M059J (cell line): ENCODE results near the gene SPP1. TPM values are rescaled to one million over a fixed set of nuclear protein-coding genes. Genes with fewer than 3 reads are reported as not detected.
"Not testable (repeated sequence)": the region's sequence is repeated elsewhere in the genome, so short reads cannot be mapped to it uniquely, and the experiment has no call there.

Source experiments
- DNase-seq: peaks from one replicate; pipeline ENCODE4 v3.0.0-alpha.2; 2012; ENCODE audit warnings: low read depth
- total RNA-seq: library from RNA; depleted of rRNA; stranded (reverse); fragments of >200 nt; shearing (Covaris generic); gene quantifications from 2 replicates; pipeline ENCODE4 v1.2.3, GENCODE V29; 2014; rRNA removed

The SPP1 gene
- total RNA-seq = 6.1 and 6.4 TPM in 2 replicates

DNA sequence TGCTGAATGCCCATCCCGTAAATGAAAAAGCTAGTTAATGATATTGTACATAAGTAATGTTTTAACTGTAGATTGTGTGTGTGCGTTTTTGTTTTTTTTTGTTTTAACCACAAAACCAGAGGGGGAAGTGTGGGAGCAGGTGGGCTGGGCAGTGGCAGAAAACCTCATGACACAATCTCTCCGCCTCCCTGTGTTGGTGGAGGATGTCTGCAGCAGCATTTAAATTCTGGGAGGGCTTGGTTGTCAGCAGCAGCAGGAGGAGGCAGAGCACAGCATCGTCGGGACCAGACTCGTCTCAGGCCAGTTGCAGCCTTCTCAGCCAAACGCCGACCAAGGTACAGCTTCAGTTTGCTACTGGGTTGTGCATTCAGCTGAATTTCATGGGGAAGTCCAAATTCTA is at the start of gene SPP1:
TSS of gene SPP1 (plus strand) at position 249 of the 400 bp plus-strand sequence. CDS start 1,182 bp downstream, outside the sequence.
- DNase-seq = peak; percentile 55

DNA sequence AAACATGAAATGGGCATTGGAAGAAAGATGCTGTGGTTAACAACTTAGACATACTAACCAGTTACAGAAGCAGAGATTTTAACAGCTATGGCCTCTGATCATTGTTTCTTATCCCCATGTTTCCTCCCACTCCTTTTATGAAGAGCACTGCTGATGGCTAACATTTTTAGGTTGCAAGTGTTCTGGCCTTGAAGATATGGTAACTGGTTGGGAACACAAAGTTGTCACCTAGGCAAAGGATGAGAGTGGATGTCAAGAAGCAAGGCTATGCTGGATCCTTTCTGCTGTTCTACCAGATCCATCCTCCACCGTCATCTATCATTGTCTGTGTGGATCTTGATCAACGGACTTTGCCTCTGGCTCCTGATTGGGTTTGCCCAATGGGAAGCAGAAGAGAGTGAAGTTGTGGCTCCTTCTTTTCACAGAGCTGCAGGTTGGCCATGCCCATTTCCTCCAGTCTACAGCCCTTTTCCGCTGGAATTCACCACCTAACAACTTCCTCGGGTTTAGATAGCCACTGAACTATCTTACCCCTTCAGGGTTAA is 48.9 kb upstream of the SPP1 start:
- no peak for DNase-seq

DNA sequence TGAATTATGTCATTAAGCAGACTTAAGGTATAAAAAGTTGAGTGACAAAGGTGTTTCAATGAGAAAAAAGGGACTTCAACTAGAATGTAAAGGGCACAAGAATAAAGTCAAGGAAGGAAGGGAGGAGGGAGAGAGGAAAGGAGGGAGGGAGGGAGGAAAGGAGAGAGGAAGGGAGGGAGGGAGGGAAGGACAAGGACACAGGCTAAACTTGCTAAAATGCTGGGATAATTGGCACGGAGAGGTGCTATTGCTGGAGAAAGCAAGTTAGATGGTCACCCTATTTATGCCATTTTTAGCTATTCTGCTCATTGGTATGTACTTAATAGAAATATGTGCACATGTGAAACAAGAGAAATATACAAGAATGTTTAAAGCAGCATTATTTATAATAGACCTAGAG is 44.9 kb upstream of the SPP1 start:
- no peak for DNase-seq

DNA sequence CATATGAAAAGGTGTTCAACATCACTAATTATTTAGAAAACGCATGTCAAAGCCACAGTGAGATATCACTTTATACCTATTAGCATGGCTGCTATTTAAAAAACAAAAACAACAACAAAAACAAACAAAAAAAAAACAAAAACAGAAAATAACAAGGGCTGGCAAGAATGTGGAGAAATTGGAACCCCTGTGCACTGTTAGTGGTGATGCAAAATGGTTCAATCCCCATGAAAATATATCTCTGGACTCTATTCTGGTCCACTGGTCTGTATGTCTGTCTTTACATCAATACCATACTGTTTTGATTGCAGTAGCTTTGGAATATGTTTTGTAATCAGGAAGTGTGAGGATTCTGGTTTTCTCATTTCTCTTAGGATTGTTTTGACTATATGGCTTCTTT is 43.6 kb upstream of the SPP1 start:
- no peak for DNase-seq

DNA sequence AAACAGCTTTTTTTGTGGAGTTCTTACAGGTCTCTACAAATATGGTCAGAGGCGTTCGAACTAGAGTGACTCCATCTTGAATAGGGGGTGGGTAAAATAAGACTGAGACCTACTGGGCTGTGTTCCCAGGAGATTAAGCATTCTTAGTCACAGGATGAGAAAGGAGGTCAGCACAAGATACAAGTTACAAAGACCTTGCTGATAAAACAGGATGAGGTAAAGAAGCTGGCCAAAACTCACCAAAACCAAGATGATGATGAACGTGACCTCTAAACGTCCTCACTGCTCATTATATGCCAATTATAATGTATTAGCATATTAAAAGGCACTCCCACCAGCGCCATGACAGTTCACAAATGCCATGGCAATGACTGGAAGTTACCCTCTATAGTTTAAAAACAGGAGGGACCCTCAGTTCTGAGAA is 42.8 kb upstream of the SPP1 start:
- DNase-seq = peak; percentile 27

DNA sequence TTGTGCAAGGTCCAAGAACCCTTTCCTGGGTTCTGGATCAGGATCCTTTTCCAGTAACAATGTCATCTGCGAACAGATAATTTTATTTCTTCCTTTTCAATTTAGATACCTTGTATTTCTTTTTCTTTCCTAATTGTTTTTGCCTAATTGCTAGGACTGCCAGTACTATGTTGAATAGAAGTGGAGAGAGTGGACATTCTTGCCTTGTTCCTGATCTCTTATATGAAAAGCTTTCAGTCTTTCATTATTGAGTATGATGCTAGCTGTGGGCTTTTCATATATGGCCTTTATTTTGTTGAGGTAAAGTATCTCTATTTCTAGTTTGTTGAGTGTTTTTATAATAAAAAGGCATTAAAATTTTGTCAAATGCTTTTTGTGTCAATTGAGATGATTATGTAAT is 42.2 kb upstream of the SPP1 start:
- DNase-seq = no peak

DNA sequence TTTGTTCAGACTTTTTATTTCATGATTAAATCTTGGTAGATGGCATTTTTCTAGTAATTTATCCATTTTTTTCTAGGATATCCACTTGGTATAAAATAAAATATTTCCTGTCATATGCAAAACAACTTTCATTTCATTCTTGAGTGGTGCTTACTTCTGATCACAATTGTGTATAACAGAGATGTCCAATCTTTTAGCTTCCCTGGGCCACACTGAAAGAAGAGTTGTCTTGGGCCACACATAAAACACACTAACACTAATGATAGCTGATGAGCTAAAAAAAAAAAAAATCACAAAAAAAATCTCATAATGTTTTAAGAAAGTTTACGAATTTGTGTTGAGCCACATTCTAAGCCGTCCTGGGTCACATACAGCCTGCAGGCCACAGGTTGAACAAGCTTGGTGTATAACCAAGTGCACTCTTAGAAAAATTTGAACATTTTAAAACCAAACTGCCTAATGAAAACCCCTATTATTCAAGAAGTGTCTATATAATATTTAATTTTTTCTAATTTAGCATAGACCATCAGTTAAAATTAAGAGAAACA is 41.3 kb upstream of the SPP1 start:
- DNase-seq = no peak

DNA sequence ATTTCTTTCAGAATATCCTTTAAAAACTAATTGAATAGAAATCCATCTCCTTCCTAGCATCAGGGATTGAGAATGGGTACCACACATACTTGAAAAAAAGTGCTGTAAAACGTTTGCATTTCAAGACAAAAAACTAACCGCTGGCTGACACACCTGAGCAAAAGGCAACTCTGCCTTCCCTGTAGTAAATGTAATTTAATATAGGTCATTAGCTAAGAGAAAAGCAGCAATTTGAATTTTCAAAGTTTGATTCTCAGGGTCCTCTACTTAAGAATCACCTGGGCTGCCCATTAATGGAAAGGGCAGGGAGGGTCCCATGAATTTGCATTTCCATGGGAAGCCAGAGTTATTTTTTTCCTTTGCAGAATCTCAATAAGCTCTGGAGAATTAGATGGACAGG is 40.5 kb upstream of the SPP1 start:
- no peak for DNase-seq

DNA sequence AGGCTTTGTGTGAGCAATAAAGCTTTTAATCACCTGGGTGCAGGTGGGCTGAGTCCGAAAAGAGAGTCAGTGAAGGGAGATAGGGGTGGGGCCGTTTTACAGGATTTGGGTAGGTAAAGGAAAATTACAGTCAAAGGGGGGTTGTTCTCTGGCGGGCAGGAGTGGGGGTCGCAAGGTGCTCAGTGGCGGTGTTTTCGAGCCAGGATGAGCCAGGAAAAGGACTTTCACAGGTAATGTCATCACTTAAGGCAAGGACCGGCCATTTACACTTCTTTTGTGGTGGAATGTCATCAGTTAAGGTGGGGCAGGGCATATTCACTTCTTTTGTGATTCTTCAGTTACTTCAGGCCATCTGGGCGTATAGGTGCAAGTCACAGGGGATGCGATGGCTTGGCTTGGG is 39.6 kb upstream of the SPP1 start:
- not testable (repeated sequence) for DNase-seq

DNA sequence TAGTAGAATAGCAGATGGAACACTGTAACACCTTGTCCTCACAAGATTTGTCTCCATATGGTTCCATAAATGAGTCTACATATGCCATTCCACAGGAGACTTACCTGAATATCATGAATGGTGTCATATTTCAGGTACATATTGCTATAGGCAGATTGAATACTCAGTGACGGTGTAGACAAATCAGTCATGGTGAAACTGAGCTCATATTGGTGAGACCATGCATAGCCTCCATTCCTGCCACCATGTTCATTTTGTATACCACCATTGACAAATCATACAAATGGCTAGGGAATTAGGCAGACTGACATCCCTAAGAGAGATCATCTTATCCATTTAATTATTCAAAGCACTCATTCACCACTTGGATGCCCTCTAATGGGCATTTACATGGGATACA is 38.0 kb upstream of the SPP1 start:
- no peak for DNase-seq

DNA sequence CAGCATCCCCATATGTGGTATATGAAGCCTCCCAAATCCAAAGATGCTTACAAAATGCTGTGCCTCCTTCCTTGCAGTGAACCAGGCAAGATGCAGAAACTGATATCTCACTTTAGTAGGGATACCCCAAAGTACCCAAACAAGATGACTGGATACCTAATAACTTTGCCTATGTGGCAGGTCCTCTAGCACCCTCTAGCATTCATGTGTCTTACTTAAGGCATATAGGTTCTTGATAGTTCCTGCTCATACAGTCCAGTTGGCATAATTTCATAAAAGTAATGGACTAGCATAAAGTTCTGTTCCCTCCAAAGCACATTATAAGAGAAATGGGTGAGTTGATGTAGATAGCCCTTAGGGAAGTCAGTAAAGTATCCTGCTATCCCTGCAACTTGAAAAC is 36.8 kb upstream of the SPP1 start:
- DNase-seq = no peak

DNA sequence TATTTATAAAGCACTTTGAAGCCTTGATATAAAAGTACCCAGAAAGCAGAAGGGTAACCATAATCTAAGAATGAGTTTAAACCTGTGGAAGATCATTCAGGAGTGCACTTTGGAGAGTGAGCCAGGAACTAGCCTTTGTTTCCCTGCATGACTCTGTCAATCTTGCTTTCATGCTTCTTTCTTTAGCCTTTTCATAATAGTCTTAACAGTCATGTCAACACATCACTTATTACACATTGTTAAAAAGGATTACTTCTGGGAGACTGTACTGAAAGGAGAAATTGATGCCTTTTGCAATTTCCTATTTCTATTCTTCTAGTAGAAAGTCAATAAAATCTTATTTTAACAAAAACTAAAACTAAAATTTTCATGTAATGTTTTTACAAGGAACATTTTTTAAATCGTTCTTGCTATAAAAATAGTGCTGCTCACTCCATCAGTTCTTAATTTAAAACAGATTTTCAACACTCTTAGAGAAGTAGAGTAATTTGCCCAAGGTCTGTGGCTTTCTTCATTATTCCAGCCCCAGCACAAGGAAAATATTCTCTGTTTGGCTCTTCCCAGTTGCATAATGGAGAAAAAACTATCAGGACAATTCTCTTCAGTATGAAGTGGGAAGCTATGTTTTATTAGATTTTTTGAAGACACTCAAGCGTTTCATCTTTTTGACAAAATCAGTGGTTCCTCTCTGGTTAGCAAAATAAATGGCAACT is 35.4 kb upstream of the SPP1 start:
- no peak for DNase-seq

DNA sequence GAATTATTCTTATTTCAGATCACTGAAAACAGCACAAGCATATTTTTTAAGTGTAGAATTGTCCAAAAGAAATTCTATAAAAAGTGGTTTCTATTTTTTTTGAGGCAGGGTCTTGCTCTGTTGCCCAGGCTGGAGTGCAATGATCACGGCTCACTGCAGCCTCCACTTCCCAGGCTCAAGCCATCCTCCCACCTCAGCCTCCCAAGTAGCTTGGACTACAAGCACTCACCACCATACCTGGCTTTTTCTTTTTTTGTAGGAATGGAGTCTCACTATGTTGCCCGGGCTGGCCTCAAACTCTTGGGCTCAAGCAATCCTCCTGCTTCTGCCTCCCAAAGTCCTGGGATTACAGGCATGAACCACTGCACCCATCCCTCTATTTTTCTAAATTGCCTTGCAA is 34.7 kb upstream of the SPP1 start:
- DNase-seq = not testable (repeated sequence)

DNA sequence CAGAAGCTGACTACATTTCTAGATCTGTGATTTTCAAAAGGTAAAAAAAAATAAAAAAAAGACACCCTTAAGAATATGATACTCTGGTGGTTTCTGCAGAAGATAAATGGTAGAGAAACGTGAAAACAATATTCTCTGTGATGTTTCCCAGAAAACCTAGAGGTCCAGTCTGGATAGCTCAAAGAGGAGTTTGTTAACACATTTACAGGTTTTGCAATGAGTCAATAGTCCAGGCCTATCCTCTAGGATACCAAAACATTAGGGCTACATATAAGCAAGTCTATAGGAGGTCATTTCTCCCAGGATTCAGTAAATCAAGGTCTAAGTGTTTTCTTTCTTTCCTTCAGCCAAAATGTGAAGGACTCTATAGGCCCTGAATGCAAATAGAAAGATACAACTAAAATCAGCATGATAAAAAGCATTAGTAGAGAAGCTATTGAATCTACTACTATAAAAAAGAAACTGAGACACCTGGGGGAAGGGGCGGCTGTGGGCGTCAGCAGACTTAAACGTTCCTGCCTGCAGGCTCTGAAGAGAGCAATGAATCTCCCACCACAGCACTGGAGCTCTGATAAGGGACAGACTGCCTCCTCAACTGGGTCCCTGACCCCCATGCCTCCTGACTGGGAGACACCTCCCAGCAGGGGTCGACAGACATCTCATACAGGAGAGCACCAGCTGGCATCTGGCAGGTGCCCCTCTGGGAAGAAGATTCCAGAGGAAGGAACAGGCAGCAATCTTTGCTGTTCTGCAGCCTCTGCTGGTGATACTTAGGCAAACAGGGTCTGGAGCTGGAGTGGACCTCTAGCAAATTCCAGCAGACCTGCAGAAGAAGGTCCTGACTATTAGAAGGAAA is 33.7 kb upstream of the SPP1 start:
- DNase-seq = no peak

DNA sequence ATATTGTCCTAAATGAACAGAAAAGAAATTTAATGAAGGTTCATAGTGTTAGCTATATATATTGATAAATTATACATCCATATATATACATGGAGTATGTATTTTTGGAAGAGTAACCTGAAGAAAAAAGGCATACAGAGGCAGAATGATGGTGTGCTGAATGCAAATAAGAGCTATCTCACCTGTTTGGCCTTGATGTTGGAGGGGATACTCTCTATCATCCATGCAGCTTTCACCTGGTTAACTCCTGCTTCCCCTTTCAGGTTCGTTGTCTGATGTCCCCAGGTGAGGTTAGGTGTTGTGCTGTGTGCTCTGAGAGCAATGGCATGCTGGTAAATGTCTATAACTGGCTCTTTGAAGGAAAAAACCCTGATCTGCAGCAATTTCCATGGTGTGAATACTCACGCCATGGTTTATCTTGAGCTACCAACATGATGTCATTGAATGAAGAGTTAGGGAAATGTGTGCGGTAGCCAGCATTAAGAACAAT is 31.8 kb upstream of the SPP1 start:
- no peak for DNase-seq

DNA sequence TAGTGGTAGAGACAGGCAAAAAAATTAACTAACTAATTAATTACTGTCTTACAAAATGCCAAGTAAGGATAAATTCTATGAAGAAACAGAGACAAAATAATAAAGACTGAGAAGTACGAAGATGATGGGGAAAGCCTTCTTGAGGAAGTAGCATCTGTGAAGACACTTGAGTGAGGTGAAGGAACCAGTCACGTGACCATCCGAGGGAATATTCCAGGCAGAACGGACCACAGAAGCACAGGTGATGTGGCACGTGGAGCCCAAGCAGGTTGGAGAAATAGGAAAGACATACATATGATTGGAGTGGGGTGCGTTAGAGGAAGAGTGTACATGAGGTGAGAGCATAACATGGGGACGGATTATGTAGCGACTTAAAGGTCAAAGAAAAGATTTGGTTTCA is 30.5 kb upstream of the SPP1 start:
- DNase-seq = no peak

DNA sequence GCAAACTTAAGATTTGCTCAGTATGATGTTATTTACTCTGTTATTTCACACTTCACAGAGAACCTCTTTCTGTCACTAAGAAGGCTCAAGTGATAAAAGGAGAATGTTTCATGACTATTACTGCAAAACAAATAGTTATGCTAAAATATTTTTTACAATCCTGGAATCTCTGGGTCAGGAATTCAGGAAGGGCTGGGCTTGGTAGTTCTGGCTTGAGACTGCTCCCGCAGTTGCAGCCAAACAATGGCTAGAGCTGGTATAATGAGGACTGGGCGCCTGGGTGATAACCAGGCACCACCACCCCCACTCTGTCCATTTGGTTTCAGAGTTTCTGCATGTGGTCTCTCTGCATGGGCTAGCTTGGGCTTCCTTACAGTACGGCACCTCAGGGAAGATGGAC is 28.7 kb upstream of the SPP1 start:
- no peak for DNase-seq

DNA sequence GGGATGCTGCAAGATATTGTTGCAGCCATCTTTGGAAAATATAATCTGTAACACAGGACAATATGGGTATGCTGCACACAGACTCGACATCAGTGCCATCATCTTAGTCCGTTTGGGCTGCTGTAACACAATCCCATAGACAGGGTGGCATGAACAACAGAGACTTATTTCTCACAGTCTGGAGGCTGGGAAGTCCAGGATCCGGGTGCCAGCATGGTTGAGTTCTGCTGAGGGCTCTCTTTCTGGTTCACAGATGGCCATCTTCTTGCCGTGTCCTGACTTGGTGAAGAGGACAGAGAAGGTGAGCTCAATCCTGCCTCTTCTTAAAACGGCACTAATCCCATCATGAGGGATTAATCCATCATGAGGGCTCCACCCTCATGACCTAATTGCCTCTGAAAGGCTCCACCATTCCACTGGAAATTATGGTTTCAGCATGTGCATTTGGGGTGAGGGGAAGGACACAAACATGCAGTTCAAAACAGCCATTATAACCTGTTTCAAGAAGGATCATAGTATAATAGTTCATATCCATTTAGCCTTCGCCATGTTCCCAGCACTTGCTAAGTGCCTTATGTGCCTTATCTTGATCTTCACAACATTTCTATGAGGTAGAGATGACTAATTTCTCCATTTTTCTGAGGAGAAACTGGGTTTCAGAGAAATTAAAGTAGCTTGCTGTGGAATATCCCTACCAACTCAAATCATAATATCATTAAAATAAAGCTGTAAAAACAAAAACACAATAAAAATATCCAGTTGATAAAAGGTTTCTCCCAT is 27.9 kb upstream of the SPP1 start:
- DNase-seq = peak; percentile 52

DNA sequence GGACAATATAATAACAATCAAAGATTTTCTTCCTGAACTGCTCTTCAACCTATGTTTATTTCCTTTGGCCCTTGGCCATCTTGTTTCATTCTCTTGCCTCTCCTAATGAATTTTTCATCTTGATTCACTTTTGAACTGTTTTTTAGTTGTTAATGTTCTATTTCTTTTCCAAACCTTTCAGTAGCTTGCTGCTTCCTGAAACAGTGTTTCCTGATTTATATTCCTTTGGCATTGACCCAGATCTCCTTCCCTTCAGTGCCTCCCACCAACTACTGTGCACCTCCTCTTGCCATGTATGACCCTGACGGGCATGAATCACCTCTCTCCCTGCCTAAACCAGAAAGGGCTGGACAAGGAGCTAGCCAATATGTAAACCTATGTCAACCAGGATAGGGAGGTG is 25.6 kb upstream of the SPP1 start:
- DNase-seq = peak; percentile 85

DNA sequence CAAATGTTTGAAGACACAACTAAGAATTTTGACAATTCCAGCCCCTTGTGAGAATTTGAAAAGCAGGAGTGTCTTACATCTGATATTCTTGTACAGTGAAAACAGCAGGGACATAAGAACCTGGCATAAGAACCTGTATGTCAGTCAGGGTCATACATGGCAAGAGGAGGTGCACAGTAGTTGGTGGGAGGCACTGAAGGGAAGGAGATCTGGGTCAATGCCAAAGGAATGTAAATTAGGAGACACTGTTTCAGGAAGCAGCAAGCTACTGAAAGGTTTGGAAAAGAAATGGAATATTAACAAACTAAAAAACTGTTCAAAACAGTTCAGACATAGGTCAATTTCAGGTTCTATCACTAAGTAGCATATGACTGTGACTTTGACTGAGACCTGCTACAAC is 25.0 kb upstream of the SPP1 start:
- DNase-seq = peak; percentile 16

DNA sequence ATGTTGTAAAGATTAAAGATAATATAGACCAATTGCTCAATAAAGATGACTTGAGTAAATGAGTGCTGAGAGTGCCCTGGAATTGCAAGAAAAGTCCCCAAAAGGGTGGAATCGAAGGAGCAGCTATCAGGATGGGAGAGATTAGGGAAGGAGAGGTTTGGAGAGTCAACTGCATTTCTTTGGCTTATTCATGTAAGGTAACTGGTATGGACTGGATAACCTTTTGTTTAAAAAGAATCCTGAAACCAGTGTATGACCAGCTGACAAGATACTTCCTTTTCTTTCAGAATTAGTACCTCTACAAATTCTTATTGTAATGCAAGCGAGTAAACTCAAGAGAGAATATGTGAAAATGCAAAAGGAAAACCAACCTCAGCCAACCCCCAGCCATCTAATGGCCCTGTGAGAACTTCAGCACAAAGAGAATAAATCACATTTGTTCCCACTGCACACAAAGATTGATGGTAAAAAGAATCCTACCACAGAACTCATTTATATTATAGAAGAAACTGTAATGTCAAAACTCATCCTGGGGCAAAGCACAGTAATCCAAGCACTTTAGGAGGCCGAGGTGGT is 24.5 kb upstream of the SPP1 start:
- DNase-seq = no peak
